Amniotic stem cell (primary cell): ENCODE measurements around the gene RBM19.
"Not testable (repeated sequence)": the region's sequence is repeated elsewhere in the genome, so short reads cannot be mapped to it uniquely, and the experiment has no call there.

Experiments
- DNase-seq: peaks from one replicate; lab custom pipeline; 2025; lab: John Stamatoyannopoulos, UW

RBM19 gene

DNA sequence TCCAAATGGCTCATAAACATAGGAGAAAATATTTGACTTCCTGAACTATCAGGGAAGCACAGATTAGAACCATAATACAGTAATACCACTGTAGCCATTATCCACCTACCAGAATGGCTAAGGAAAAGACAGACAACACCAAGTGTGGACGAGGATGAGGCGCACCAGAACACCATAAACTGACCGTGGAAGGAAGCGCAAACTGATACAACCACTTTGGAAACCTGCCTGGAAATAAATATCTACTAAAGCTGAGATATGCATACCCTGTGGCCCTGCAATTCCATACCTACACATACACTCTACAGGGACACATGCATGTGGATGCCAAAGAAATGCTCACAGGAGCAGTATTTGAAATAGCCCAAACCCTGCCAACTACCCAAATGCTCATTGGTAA, 60.3 kb downstream of the RBM19 start:
- no peak for DNase-seq

- DNase-seq, result no peak
Measured at GRCh38 chr12:113903381-113903863, 62.7 kb downstream of the RBM19 start.

GRCh38 chr12:113901319-113901718, 64.8 kb downstream of the RBM19 start:
- not testable (repeated sequence) for DNase-seq

DNA sequence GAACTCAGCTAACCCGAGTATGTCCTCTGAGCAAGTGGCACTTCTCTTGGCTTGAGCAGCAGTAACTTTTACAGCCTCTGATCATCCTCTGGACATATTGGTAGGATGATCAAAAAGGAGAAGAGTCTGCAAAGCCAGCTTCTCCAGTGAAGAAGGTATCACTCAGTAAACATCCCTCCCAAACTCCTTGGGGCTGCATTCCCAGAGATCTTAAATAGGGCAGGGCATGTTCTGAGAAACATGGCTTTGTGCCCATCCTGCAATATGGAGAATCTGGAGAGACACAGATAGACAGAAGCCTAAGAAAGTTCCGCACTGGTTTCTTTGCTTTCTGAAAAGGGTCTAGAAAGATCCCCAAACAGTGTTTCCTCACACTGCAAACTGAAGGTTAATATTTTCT, 65.4 kb downstream of the RBM19 start:
- DNase-seq, result no peak

DNA sequence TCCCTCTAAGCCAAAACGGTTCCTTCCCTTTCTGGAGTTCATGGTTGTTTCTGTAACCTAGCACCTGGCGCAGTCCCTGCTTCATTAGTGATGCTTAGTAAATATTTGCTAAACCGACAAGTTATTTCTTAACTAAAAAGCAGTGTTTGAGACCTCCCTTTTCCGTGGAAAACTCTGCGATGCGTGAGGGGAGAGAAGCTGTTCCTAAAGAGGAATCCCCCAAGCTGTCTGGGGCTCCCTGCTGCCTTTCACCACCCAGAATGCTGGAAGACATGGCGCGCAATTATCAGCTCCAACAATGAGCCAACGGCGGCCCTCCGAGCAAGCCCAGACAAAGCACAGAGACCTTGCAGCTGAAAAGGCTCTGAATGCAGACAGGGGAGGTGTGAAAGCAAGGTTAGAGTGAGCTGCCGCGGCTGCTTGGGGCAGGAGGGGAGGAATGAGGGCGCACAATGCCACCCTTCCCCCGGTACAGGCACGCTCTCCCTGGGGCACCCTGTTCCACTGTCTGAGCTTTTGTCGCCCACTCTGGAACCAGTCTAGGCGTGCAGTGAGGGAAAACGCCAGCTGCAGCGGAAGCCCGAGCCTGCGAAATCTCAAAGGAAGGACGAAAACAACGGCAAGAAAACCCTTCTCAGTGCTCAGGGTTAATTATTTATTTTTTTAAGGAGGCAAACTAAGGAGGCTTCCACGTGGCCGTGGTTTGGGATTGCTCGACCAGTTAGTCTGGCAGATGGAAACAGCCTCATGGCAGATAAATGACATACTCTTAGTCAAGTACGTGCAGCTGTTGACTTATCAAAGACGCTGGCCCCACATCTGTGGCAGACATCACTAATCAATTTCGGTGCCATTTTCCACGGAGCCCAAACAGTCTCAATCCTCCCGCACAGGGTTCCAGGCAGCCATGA, 66.3 kb downstream of the RBM19 start:
- DNase-seq, result no peak

GRCh38 chr12:113899042-113899560, 67.0 kb downstream of the RBM19 start:
- no peak for DNase-seq

GRCh38 chr12:113898466-113898865, 67.7 kb downstream of the RBM19 start:
- DNase-seq, result no peak

GRCh38 chr12:113897406-113897805, 68.7 kb downstream of the RBM19 start:
- no peak for DNase-seq

DNA sequence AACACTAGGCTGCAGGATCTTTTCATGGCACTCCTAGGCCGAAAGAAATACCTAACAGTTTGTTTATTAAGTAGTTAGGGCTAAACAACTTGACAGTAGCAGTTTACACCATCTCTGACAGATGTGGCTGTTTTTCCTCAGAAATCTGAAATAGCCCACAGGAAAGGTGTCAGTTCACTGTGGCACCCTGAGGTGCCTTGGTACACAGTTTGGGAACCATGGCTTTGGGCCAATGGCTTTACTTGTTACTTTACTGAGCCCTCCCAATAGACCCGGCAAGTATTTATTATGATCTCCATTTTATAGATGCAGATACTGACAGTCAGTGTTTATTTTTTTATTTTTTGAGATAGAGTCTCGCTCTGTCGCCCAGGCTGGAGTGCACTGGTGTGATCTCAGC, 69.3 kb downstream of the RBM19 start:
- DNase-seq, result no peak

DNA sequence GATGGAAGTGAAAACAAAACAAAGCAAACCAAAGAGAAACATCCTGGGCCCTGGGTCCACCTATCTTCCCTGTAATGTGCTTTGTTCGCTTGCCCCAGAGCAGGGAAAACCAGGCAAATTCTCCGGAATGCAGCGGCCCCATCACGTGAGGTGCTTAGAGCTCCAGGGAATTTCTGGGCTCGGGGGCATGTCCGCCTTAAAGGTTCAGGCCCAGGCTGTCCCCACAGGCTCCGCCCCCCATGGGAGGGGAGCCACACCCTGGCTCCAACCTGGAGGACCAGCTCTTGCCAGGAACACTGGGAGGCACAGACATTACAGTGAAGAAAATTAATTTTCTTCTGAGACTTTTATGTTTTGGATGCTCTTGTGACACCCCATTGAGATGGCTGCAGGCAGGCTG, 69.9 kb downstream of the RBM19 start:
- no peak for DNase-seq

DNA sequence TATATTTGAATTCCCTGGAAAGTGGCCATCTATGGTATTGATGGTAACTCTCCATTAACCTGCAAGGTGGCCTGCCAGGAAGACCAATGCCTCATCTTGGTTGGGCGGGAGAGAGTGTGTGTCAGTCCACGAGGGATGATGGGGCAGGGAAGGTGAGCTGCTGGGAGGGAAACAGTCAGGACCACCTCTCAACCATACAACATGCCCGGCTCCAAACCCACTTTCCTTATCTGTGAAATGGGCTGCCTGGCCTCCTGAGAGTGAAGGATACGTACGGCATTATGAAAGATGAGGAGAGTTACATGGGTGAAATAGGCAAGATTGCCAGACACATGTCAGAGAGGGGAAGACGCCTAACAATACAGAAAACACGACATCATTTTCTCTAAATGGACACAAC, 70.9 kb downstream of the RBM19 start:
- DNase-seq, result no peak

DNA sequence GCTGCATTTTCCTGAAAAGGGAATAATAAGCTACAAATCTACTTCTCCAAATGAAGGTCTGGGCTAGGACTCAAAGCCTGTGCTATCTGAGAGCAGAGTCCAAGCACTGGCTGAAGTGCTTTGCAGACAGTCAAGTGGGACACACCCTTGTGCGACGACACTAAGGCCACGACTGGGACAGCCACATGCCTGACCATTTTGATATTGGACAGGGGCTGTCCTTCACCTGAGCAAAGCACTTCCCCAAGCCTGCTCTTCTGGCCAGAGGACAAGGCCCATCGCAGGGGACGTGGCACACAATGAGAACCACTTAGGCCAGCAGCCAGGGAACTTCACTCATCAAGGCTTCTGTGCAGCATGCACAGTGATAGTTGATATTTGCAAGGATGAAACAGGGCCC, 71.4 kb downstream of the RBM19 start:
- DNase-seq, result no peak

DNA sequence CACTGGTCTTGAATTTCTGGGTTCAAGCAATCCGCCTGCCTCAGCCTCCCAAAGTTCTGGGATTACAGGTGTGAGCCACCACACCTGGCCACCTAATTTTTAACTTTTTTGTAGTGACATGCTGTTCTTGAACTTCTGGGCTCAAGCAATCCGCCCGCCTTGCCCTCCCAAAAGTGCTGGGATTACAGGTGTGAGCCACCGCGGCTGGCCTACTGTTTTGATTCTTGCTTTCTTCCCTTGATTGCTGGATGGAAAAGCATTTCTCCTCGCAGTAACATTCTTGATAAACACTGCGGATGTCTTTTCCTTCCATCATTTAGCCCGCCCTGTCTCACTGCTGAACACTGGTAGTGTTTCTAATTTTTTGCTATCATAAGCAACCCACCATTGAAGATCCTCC, 72.9 kb downstream of the RBM19 start:
- no peak for DNase-seq

- DNase-seq, result no peak
Measured at GRCh38 chr12:113892556-113892955, 73.6 kb downstream of the RBM19 start.

- no peak for DNase-seq
Measured at GRCh38 chr12:113891739-113892520, 74.2 kb downstream of the RBM19 start.

GRCh38 chr12:113891167-113891692, 74.9 kb downstream of the RBM19 start:
- DNase-seq, result no peak

- DNase-seq, result no peak
Measured at GRCh38 chr12:113889891-113890581, 76.1 kb downstream of the RBM19 start.

DNA sequence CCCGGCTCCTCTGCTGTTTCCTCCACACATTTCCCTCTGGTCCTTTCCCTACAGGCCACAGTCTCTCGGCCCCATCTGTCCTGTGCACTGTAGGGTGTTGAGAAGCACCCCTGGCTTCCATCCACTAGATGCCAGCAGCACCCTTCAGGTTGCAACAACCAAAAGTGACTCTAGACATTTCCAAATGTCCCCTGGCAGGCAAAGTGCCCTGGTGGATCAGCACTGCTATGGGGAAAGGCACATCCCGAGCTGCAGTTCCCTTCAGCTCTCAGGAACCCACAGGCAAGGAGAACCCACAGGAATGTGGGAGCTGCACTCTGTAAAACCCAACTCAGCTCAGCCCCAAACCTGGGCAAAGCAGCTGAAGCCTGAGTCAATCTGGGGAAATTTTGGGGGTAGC, 77.0 kb downstream of the RBM19 start:
- no peak for DNase-seq

- no peak for DNase-seq
Measured at GRCh38 chr12:113888435-113888834, 77.7 kb downstream of the RBM19 start.

GRCh38 chr12:113887906-113888305, 78.2 kb downstream of the RBM19 start:
- no peak for DNase-seq

DNA sequence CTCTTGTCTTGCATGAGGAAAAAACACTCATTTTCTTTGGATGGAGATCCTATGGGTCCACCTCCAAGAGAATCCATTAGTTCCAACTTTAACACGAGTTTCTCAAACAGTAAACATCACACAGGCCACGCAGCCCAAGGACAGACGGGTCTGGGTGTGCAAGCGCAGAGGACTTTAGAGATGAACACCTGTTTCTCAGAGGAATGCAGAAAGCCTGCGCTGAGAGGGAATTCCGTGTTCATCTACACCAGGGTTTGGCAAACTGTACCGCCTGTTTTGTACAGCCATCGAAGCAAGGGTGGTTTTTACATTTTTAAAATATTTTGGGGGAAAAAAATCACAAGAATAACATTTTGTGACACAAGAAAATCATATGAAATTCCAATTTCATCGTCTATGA, 79.4 kb downstream of the RBM19 start:
- DNase-seq, result no peak

DNA sequence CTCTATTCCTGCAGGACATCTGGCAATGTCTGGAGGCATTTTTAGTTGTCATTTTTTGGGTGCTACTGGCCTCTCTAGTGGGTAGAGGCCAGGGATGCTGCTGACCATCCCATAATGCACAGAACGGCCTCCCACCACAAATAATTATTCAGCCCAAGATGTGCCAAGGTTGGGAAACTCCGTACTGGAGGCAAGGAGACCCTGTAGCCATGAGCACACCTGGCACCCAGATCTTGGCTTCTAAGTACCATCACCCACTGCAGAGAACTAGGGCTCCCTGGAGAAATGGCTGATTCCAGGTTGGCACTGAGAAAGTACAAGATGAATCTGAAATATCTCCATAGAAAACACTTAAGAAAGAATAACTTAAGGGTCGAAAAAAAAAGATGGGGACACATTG, 81.7 kb downstream of the RBM19 start:
- DNase-seq, result no peak
